Pancreas (tissue), 10 donors: Measurements from ENCODE around the gene SASH1. TPM values are rescaled to one million over a fixed set of nuclear protein-coding genes. Genes with fewer than 3 reads are reported as not detected.

Experiments used
- ATAC-seq, 4 donors: fragments of 200-7000 bp; cut with Tn5 transposase; one replicate each; pipeline versions ENCODE4 v1.8.0 to v1.9.1; 2020; ENCODE audit warnings: mild to moderate bottlenecking in 4 of 4, moderate library complexity in 4 of 4
- DNase-seq, 6 donors: peaks; one replicate each; pipeline ENCODE4 v3.0.0-alpha.2; 2020
- FAIRE-seq: peaks from 2 replicates; lab custom pipeline; 2012; peaks lifted over from hg19 to GRCh38; lab: Jason Lieb, UNC
- H3K27ac ChIP-seq, 4 donors: fragments of 200-600 bp; sonication (generic); 1 replicate in 3 of 4; 2 replicates in 1 of 4; pipeline versions ENCODE4 v1.5.0 to v1.8.0; 2020
- H3K27me3 ChIP-seq, 4 donors: fragments of 200-600 bp; one replicate each; pipeline ENCODE4 v1.8.0; 2021
- H3K36me3 ChIP-seq, 3 donors: fragments of 200-600 bp; sonication (generic) in 1 of 3; one replicate each; pipeline versions ENCODE4 v1.5.0 to v1.8.0; 2020 to 2021
- H3K4me1 ChIP-seq, 3 donors: fragments of 200-600 bp; one replicate each; pipeline ENCODE4 v1.8.0; 2021
- H3K4me3 ChIP-seq, 4 donors: fragments of 200-600 bp; sonication (generic) in 2 of 4; one replicate each; pipeline versions ENCODE4 v1.5.0 to v1.8.0; 2020 to 2021
- H3K9me3 ChIP-seq, 4 donors: fragments of 200-600 bp; one replicate each; pipeline ENCODE4 v1.8.0; 2021
- CTCF ChIP-seq, 4 donors: fragments of 200-600 bp; sonication (generic) in 3 of 4; IDR thresholded peaks; one replicate each; pipeline versions ENCODE4 v1.5.0 to v1.8.0; 2021; ENCODE audit warnings: antibody characterized with exemption in 4 of 4
- WGBS, 2 donors: extraction: QIAGEN DNeasy Blood & Tissue Kit; methylation state at CpG; one replicate each; pipeline ENCODE4 v1.1.7; 2013; 5-methylcytosine and 5-hydroxymethylcytosine counted together
- intact Hi-C, 3 donors: fragments of 100-400 bp; cut with DNase I; formaldehyde crosslinking; loops; one replicate each; pipeline versions ENCODE4 v1.11.1 to v1.14.2; 2022
- polyA plus RNA-seq, 2 donors: library from polyadenylated mRNA; stranded (reverse); fragments of 200-250 nt; gene quantifications; one replicate each; pipeline ENCODE4 v1.2.3, GENCODE V29; 2013
- total RNA-seq, 6 donors: library from RNA; stranded (reverse); fragmentation: NEBNext Ultra II Directional in 4 of 6; extraction: Animal tissue kit (Norgen Biotek cat#: 25700) in 4 of 6; gene quantifications; one replicate each; pipeline versions ENCODE4 v1.2.1 to v1.2.4, GENCODE V29; 2021 to 2023
- donor health status: healthy with polysubstance abuse.
- donor health status: DM: no; HTN: no; CAD: no; lungs with moderate emphysema.
- donor health status: DM: no; HTN: no; CAD: no.
- donor health status: control.
- donor health status: control.
- donor health status: Bipolar disorder and iron deficiency.
- donor health status: DM: yes; HTN: yes; CAD: no.
- donor health status: DM: no; HTN: no; CAD: no.
- donor health status: DM: no; HTN: no; CAD: no.
- donor health status: DM: yes; HTN: yes; CAD: no.

Gene SASH1
- total RNA-seq (10 to 100 TPM in 3 of 6 donors, 1 to 10 TPM in 3; 7.6 to 15.3 (median 10.2) TPM), polyA plus RNA-seq (1 to 10 TPM; 5.1 to 7.0 TPM)

- no peak for FAIRE-seq
These were observed at the start of gene SASH1 for GRCh38 chr6:148342350-148343046. SASH1 (plus strand) TSS chr6:148342838; CDS start chr6:148343068, 230 bp downstream.

GRCh38 chr6:148293181-148293995 lies 49.2 kb upstream of the SASH1 start:
- WGBS, 2 donors, result 38 to 52% methylated on average over 9 of the region's 9 CpGs
- no peaks in the 10 kb centered on the region for H3K27me3 ChIP-seq
- H3K9me3 ChIP-seq, result no peaks in the 10 kb centered on the region
- intact Hi-C loops, result no loop called here
- DNase-seq, result peak; percentile 50 to 67 (median 62)
- FAIRE-seq, result no peak
- H3K36me3 ChIP-seq, result no peaks in the 10 kb centered on the region
- no peaks in the 10 kb centered on the region for H3K4me1 ChIP-seq
- H3K4me3 ChIP-seq, result no peak overlapping the region
- TF ChIP-seq CTCF (IDR thresholded peaks at IDR 0.05), result no peak
- H3K27ac ChIP-seq, result no peak overlapping the region
- peak; percentile 85 to 96 (median 94) for ATAC-seq

More at GRCh38 chr6:148342350-148343046, at the start of gene SASH1:
- intact Hi-C loops, result no loop called here
- ATAC-seq, result peak; percentile 81 to 91 (median 87)
- Histone ChIP-seq H3K4me1 (peaks cover 0 to 7% (median 3%) of the 10 kb centered on the region in 3 donors), H3K27ac (peak within 1 kb of the TSS; percentile 81 to 94 (median 86)), H3K36me3 (no peaks in the 10 kb centered on the region), H3K27me3 (no peaks in the 10 kb centered on the region), H3K9me3 (no peaks in the 10 kb centered on the region), H3K4me3 (peak within 1 kb of the TSS; percentile 51 to 64 (median 60))
- no peak for TF ChIP-seq CTCF (IDR thresholded peaks at IDR 0.05)
- DNase-seq, result peak; percentile 55 to 79 (median 68)
- 0 to 1% methylated on average over 59 to 67 of the region's 67 CpGs for WGBS, 2 donors

- Histone ChIP-seq H3K27me3 (no peaks in the 10 kb centered on the region), H3K36me3 (no peaks in the 10 kb centered on the region), H3K4me3 (no peak overlapping the region), H3K9me3 (no peaks in the 10 kb centered on the region), H3K4me1 (no peaks in the 10 kb centered on the region), H3K27ac (no peak overlapping the region)
- DNase-seq, result no peak
- no peak for ATAC-seq
- no peak for FAIRE-seq
- whole genome bisulfite sequencing, 2 donors, result 89 to 92% methylated on average over 7 of the region's 7 CpGs
- TF ChIP-seq CTCF (IDR thresholded peaks at IDR 0.05), result no peak
- intact Hi-C loops, result no loop called here
These were observed 48.6 kb upstream of the SASH1 start for GRCh38 chr6:148294059-148294458.

- intact Hi-C loops, result no loop called here
- Histone ChIP-seq H3K27me3 (no peaks in the 10 kb centered on the region), H3K9me3 (no peaks in the 10 kb centered on the region), H3K4me1 (no peaks in the 10 kb centered on the region), H3K4me3 (no peak overlapping the region), H3K36me3 (no peaks in the 10 kb centered on the region), H3K27ac (no peak overlapping the region)
- 53 to 57% methylated on average over 7 of the region's 7 CpGs for WGBS, 2 donors
- DNase-seq (no peak), FAIRE-seq (no peak), ATAC-seq (no peak)
- TF ChIP-seq CTCF (IDR thresholded peaks at IDR 0.05), result no peak
These were observed 47.3 kb upstream of the SASH1 start for GRCh38 chr6:148295261-148295887.
